HG03039 (cell line): ENCODE results near the gene EVPL.
"Not testable (repeated sequence)": the region's sequence is repeated elsewhere in the genome, so short reads cannot be mapped to it uniquely, and the experiment has no call there.

Experiments used
- ATAC-seq: cut with Tn5 transposase; IDR thresholded peaks from one replicate; pipeline ENCODE4 v1.9.1; 2021; ENCODE audit warnings: mild to moderate bottlenecking, moderate library complexity; ENCODE audit not compliant: unreplicated experiment

The EVPL gene

DNA sequence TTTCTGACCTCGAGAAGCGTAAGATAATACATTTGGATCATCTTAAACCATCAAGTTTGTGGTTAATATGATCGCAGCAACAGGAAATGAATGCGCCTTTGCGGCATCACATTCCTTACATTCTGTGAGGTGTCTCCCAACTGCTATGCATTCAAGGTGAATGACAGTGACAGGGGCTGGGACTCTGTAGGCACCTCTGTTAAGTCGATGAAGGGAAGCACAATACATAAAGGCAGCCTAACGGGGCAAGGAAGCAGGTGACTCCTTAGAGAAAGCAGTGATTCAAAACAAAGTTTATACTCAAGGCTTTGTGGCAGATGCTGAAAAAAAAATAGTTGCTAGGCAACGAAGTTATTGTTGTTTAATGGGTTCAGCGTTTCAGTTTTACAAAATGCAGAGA, 21.6 kb upstream of the EVPL start:
- no peak for ATAC-seq

DNA sequence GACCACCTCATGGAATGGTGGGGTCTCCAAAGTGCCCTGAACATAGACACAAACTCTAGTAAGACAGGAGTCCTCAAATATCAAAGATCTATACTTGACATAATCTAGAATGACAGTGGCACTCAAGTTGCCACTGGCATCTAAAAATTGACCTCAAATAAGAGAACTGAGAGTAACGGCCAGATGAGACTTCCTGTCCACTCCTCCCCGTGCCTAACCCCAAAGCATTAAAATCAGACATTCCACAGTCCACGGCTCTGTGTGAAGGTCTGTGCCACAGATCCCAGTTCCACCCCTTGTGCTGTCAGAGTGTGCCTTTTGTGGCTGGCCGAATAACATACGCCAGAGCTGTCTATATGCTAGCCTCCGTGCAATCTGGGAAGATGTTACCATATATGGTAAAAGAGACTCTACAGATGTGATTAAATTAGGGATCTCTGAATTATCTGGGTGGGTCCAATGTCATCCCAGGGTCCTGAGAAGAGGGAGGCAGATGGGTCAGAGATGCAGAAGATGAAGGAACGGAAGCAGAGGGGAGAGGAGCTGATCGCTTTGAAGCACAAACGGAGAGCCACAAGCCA, 21.0 kb upstream of the EVPL start:
- ATAC-seq: no peak

- no peak for ATAC-seq
Observed at GRCh38 chr17:76046064-76046463, 19.0 kb upstream of the EVPL start.

GRCh38 chr17:76044475-76045007, 17.4 kb upstream of the EVPL start:
- not testable (repeated sequence) for ATAC-seq

DNA sequence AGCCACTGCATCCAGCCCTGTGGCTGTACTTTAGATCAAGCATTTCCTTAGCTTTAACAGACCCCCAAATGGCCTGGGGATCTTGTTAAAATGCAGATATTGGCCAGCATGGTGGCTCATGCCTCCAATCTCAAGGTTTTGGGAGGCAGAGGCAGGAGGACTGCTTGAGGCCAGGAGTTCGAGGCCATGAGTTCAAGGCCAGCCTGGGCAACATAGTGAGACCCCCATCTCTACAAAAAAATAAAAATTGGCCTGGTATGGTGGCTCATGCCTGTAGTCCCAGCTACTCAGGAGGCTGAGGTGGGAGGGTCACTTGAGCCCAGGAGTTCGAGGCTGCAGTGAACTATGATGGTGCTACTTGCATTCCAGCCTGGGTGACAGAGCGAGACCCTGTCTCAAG, 15.8 kb upstream of the EVPL start:
- not testable (repeated sequence) for ATAC-seq

DNA sequence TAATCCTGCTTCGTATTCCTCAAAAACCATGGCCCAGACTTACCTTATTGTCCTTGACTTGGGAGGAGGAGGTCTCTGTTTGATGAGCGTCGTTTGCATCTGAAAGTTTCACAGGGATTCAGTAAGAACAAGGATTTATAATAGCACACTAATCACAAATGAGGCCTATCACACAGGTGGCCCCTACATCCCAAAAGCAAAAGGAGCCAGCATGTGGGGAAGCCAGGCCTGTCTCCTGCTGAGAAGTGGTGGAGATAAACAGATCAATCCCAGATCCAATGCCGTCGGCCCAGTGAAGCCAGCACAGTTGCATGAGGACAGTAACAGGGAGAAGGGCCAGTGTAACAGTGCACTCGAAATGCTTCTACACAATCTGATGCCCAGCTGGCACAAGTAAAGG, 13.3 kb upstream of the EVPL start:
- ATAC-seq: no peak

DNA sequence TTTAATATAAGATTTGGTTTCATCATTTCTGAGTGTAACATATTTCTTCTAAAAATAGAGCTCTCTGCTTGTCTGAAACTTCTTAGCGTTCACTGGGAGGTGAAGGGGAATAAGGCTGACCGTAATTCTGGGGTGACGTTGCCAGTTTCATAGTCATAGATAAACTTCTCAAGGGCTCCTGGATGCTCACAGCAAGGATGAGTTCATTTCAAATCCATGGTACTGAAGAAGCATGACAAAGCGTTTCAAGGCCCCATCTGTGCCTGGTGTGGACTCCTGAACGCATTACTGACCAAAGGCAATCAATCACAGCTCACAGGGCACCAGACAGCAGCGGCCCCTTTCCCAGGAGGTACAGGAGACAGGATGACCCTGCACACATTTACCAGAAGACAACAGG, 12.0 kb upstream of the EVPL start:
- ATAC-seq: no peak

- ATAC-seq: no peak
Observed at GRCh38 chr17:76038050-76038449, 10.9 kb upstream of the EVPL start.

DNA sequence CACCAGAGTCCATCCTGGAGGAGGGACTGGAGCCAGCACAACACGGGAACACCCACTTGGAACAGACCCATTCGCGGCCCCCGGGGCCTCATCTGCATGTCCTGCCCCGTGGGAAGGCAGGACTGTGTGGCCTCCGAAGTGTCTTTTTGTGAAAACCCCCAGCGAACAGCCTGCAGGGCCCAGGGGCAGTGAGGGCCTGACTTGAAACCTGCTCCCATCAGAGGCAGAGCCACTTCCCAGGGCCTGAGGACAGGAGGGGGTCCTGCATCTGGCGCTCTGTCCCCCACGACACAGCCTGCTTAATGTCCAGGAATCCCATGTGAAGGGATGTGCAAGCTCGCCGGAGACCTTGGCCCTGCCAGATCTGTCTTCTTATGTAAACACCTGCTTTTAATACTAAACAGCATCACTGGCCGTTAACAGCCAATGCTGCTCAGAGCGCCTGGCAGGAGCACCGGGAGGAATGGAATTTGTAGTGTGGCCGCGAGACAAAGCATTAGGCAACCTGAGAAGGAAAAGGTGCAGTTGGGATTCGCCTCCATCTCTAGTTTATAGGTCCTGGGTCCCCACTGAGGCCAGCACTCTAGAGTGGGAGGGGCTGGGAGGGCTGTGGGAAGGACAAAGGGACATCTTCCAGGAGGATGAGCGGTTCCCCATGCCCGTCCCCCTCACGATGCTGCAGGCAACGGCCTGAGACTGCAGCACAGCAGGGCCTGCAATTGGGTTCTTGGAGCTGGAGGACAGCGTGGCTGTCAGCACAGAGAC, 9.6 kb upstream of the EVPL start:
- ATAC-seq: no peak

GRCh38 chr17:76034428-76035350, 7.6 kb upstream of the EVPL start:
- no peak for ATAC-seq

- ATAC-seq: no peak
Observed at GRCh38 chr17:76033139-76033538, 6.0 kb upstream of the EVPL start.

- ATAC-seq: no peak
Observed at GRCh38 chr17:76032780-76033108, 5.6 kb upstream of the EVPL start.

GRCh38 chr17:76032073-76032779, 5.1 kb upstream of the EVPL start:
- ATAC-seq: no peak

DNA sequence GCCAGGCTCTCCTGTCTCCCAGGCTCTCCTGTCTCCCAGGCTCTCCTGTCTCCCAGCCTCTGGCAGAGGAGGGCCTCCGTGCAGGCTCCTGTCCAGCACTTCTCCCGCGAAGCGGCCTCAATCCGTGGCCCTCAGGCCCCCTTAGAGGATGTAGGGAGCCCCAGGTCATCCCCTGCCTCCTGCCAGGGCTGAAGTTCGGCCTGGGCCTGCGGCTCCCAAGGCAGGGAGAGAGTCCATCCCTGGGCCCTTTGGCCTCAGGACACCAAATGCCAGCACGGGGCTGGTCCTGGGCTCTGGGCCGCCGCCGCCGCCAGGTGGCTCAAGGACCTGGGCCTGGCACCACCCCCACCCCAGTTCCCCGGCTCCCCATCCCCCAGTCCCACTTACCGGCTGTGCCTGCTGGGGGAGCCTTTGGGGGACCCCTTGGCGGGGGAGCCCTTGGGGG, 370 bp downstream of the EVPL start:
- no peak for ATAC-seq

- ATAC-seq: no peak
Observed at GRCh38 chr17:76025294-76025693, 1.8 kb downstream of the EVPL start.

GRCh38 chr17:76024353-76024752, 2.8 kb downstream of the EVPL start:
- ATAC-seq: no peak

GRCh38 chr17:76023900-76024237, 3.2 kb downstream of the EVPL start:
- ATAC-seq: no peak

DNA sequence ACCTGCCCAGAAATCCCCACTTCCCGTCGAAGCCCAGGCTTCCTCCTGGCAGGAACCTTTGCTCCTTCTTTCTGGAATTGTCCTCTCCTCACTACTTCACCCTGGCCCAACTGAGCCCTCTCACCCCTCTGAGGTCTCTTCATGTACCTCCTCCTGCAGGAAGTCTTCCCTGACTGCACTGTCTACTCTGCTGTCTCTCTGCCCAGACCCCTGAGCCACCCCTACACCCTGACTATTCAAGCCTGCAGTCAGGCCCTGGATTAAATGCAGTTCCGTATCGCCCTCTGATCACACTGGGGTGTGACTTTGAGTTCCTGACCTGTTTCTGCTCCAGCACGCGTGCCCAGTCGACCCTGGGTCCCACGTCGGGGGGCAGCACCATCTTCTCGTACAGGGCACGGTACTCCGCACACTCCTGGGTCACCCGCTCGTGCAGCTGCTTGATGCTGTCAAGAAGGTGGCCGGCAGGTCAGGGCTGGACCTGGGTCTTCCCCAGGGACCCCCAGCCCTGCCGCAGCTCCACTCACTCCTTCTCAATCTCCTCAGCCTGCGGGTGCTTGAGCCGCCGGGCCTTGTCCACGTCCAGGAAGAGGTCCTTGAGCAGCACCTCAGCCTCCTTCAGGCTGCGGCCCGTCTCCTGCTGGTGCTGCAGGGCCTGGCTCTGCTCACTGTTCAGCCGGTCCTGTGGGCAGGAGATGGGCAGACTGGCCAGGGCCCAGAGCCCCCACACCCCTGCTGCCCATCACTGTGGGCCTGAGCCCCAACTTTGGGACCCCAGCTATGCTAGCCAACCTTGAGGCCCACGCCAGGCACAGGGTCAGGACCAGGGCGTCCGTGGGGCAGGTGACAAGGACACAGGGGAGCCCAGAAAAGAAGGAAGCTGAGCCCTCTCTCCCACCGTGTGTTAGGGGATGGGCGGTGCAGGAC, 3.9 kb downstream of the EVPL start:
- no peak for ATAC-seq

DNA sequence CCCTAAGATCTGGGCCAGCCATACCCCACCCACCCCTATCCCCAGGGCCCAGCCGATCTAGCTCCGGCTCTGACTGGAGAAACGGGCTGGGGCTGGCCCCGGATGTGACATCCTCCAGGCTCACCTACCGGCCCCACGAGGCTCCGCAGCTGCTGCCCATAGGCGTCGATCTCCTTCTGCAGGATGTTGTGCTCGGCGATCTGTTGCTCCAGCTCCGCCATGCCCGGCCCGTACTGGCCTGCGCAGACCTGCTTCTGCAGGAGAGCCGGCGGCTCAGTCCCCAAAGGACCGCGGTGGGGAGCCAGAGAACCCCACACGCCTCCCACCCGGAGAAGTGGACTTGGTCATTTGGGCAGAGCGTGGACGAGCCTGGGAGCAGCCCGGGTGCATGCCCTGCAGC, 4.8 kb downstream of the EVPL start:
- no peak for ATAC-seq
